Measurements from ENCODE around the gene CLIC5.

GRCh38 chr6:45961125-45961524, 54.5 kb downstream of the CLIC5 start:
- TF ChIP-seq CTCF (IDR thresholded peaks at IDR 0.05): no peak
- TF ChIP-seq POLR2A (IDR thresholded peaks at IDR 0.05): no peak
- TF ChIP-seq POLR2AphosphoS5 (IDR thresholded peaks at IDR 0.05): no peak
